HEK293T (cell line): ENCODE measurements around the gene PCDHGA9.

Experiments
- CTCF ChIA-PET: fragments of 350-600 bp; formaldehyde crosslinking; extraction: SDS; loops from one replicate; lab custom pipeline; 2021; ENCODE audit warnings: antibody characterized with exemption, inconsistent platforms; lab: Yijun Ruan, JAX
- POLR2A ChIA-PET: fragments of 350-600 bp; formaldehyde crosslinking; extraction: SDS; loops from one replicate; lab custom pipeline; 2020; ENCODE audit warnings: antibody characterized with exemption, inconsistent platforms; lab: Yijun Ruan, JAX
- DNase-seq: peaks from one replicate; pipeline ENCODE4 v3.0.0; 2012; ENCODE audit warnings: mixed read lengths; ENCODE audit errors: extremely low spot score
- ARNT ChIP-seq: fragments of 450-650 bp; IDR thresholded peaks from 2 replicates; pipeline ENCODE4 v1.6.1; 2017; ENCODE audit warnings: mild to moderate bottlenecking
- BHLHE40 ChIP-seq: fragments of 450-650 bp; IDR thresholded peaks from 2 replicates; pipeline ENCODE4 v1.6.1; 2016; ENCODE audit warnings: mild to moderate bottlenecking, moderate library complexity, borderline replicate concordance
- CTBP1 ChIP-seq: fragments of 450-650 bp; IDR thresholded peaks from 2 replicates; pipeline ENCODE4 v1.6.1; 2016; ENCODE audit warnings: borderline replicate concordance
- ELF4 ChIP-seq: fragments of 450-650 bp; IDR thresholded peaks from 2 replicates; pipeline ENCODE4 v1.6.1; 2017; ENCODE audit warnings: antibody characterized with exemption
- FOXA1 ChIP-seq: fragments of 450-650 bp; IDR thresholded peaks from 2 replicates; pipeline ENCODE4 v1.6.1; 2016; ENCODE audit warnings: mild to moderate bottlenecking
- FOXK2 ChIP-seq: fragments of 450-650 bp; IDR thresholded peaks from 2 replicates; pipeline ENCODE4 v1.6.1; 2016; ENCODE audit warnings: mild to moderate bottlenecking
- FOXM1 ChIP-seq: fragments of 450-650 bp; IDR thresholded peaks from 2 replicates; pipeline ENCODE4 v1.6.1; 2017; ENCODE audit warnings: mild to moderate bottlenecking, borderline replicate concordance
- HDGF ChIP-seq: fragments of 450-650 bp; IDR thresholded peaks from 2 replicates; pipeline ENCODE4 v1.6.1; 2017; ENCODE audit warnings: antibody characterized with exemption, borderline replicate concordance
- L3MBTL2 ChIP-seq: fragments of 450-650 bp; conservative IDR thresholded peaks from 2 replicates; pipeline ENCODE4 v1.6.1; 2016; ENCODE audit warnings: mild to moderate bottlenecking
- LEF1 ChIP-seq: fragments of 450-650 bp; IDR thresholded peaks from 2 replicates; pipeline ENCODE4 v1.6.1; 2017; ENCODE audit warnings: mild to moderate bottlenecking, borderline replicate concordance
- NFRKB ChIP-seq: fragments of 450-650 bp; IDR thresholded peaks from 2 replicates; pipeline ENCODE4 v1.6.1; 2016; ENCODE audit warnings: mild to moderate bottlenecking, moderate library complexity
- PKNOX1 ChIP-seq: fragments of 450-650 bp; IDR thresholded peaks from 2 replicates; pipeline ENCODE4 v1.6.1; 2016
- SP1 ChIP-seq: fragments of 450-650 bp; IDR thresholded peaks from 2 replicates; pipeline ENCODE4 v1.6.1; 2017
- SUZ12 ChIP-seq: fragments of 450-650 bp; IDR thresholded peaks from 2 replicates; pipeline ENCODE4 v1.6.1; 2016; ENCODE audit warnings: mild to moderate bottlenecking
- TARDBP ChIP-seq: fragments of 450-650 bp; IDR thresholded peaks from 2 replicates; pipeline ENCODE4 v1.6.1; 2016
- ZNF384 ChIP-seq: fragments of 450-650 bp; IDR thresholded peaks from 2 replicates; pipeline ENCODE4 v1.6.1; 2016

The PCDHGA9 gene

GRCh38 chr5:141439411-141440141, 37.0 kb downstream of the PCDHGA9 start:
- POLR2A ChIA-PET: no interaction called here
- DNase-seq: no peak
- CTCF ChIA-PET: no interaction called here
- no peak for TF ChIP-seq ZNF384
- TF ChIP-seq PKNOX1: no peak
- no peak for TF ChIP-seq HDGF
- TF ChIP-seq SP1: no peak
- TF ChIP-seq TARDBP: no peak
- no peak for TF ChIP-seq NFRKB
- TF ChIP-seq FOXM1: no peak

GRCh38 chr5:141440341-141440740, 37.8 kb downstream of the PCDHGA9 start:
- TF ChIP-seq ARNT (no peak), FOXK2 (no peak), SP1 (no peak), ELF4 (no peak), L3MBTL2 (no peak)
- ChIA-PET POLR2A (no interaction called here), CTCF (no interaction called here)

GRCh38 chr5:141441571-141442170, 39.1 kb downstream of the PCDHGA9 start:
- ChIA-PET CTCF (no interaction called here), POLR2A (no interaction called here)
- TF ChIP-seq LEF1 (no peak), FOXK2 (no peak), BHLHE40 (no peak), ELF4 (no peak), SP1 (no peak), L3MBTL2 (no peak), HDGF (no peak), NFRKB (no peak), CTBP1 (no peak), TARDBP (no peak), FOXA1 (no peak), ARNT (no peak), FOXM1 (no peak), PKNOX1 (no peak), SUZ12 (no peak), ZNF384 (no peak)
- DNase-seq: no peak

More at GRCh38 chr5:141440341-141440740, 37.8 kb downstream of the PCDHGA9 start:
- DNase-seq: no peak
